ENCODE results near the gene GAMT. TPM values are rescaled to one million over a fixed set of nuclear protein-coding genes. Genes with fewer than 3 reads are reported as not detected.

Gene GAMT
- total and polyA plus RNA-seq, 2 experiments from 2014 or later, result 21.5 to 36.9 TPM

DNA sequence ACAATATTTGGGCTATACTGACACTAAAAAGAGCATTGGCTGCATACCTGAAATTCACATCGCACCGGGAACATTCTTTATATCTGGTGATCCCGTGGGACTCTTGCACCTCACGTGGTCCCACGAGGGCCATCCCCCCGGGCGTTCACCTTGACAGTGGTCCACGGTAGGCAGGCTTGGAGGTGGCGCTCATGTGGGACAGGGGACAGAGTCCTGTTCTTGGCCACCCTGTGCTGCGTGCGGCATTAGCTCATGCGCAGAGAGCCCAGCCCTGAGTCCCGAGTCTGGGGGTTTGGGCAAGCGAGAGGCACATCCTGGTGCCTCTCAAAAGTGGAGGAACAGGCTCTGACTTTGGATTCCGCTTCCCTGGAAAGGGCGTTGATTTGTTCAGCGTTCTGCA lies 7.5 kb downstream of the GAMT start (continued):
- TF ChIP-seq, protein P1, sequence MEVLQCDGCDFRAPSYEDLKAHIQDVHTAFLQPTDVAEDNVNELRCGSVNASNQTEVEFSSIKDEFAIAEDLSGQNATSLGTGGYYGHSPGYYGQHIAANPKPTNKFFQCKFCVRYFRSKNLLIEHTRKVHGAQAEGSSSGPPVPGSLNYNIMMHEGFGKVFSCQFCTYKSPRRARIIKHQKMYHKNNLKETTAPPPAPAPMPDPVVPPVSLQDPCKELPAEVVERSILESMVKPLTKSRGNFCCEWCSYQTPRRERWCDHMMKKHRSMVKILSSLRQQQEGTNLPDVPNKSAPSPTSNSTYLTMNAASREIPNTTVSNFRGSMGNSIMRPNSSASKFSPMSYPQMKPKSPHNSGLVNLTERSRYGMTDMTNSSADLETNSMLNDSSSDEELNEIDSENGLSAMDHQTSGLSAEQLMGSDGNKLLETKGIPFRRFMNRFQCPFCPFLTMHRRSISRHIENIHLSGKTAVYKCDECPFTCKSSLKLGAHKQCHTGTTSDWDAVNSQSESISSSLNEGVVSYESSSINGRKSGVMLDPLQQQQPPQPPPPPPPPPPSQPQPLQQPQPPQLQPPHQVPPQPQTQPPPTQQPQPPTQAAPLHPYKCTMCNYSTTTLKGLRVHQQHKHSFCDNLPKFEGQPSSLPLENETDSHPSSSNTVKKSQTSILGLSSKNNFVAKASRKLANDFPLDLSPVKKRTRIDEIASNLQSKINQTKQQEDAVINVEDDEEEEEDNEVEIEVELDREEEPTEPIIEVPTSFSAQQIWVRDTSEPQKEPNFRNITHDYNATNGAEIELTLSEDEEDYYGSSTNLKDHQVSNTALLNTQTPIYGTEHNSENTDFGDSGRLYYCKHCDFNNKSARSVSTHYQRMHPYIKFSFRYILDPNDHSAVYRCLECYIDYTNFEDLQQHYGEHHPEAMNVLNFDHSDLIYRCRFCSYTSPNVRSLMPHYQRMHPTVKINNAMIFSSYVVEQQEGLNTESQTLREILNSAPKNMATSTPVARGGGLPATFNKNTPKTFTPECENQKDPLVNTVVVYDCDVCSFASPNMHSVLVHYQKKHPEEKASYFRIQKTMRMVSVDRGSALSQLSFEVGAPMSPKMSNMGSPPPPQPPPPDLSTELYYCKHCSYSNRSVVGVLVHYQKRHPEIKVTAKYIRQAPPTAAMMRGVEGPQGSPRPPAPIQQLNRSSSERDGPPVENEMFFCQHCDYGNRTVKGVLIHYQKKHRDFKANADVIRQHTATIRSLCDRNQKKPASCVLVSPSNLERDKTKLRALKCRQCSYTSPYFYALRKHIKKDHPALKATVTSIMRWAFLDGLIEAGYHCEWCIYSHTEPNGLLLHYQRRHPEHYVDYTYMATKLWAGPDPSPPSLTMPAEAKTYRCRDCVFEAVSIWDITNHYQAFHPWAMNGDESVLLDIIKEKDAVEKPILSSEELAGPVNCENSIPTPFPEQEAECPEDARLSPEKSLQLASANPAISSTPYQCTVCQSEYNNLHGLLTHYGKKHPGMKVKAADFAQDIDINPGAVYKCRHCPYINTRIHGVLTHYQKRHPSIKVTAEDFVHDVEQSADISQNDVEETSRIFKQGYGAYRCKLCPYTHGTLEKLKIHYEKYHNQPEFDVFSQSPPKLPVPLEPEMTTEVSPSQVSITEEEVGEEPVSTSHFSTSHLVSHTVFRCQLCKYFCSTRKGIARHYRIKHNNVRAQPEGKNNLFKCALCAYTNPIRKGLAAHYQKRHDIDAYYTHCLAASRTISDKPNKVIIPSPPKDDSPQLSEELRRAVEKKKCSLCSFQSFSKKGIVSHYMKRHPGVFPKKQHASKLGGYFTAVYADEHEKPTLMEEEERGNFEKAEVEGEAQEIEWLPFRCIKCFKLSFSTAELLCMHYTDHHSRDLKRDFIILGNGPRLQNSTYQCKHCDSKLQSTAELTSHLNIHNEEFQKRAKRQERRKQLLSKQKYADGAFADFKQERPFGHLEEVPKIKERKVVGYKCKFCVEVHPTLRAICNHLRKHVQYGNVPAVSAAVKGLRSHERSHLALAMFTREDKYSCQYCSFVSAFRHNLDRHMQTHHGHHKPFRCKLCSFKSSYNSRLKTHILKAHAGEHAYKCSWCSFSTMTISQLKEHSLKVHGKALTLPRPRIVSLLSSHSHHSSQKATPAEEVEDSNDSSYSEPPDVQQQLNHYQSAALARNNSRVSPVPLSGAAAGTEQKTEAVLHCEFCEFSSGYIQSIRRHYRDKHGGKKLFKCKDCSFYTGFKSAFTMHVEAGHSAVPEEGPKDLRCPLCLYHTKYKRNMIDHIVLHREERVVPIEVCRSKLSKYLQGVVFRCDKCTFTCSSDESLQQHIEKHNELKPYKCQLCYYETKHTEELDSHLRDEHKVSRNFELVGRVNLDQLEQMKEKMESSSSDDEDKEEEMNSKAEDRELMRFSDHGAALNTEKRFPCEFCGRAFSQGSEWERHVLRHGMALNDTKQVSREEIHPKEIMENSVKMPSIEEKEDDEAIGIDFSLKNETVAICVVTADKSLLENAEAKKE (CRISPR knock-in tag; IDR thresholded peaks at IDR 0.05), result no peak
- no peak for TF ChIP-seq STAT1 (IDR thresholded peaks at IDR 0.05; ENCODE audit: unreplicated experiment)
- no peak for TF ChIP-seq CREB1 (CRISPR knock-in tag; IDR thresholded peaks at IDR 0.05; ENCODE audit: low read depth)
- no peak for TF ChIP-seq POLR2AphosphoS5 (IDR thresholded peaks at IDR 0.05; ENCODE audit: low read depth)
- no peak for TF ChIP-seq NANOG (IDR thresholded peaks at IDR 0.05; ENCODE audit: borderline replicate concordance)
- TF ChIP-seq, protein P2, sequence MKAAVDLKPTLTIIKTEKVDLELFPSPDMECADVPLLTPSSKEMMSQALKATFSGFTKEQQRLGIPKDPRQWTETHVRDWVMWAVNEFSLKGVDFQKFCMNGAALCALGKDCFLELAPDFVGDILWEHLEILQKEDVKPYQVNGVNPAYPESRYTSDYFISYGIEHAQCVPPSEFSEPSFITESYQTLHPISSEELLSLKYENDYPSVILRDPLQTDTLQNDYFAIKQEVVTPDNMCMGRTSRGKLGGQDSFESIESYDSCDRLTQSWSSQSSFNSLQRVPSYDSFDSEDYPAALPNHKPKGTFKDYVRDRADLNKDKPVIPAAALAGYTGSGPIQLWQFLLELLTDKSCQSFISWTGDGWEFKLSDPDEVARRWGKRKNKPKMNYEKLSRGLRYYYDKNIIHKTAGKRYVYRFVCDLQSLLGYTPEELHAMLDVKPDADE (IDR thresholded peaks at IDR 0.05), result no peak
- no peak for TF ChIP-seq ZNF114 (CRISPR knock-in tag; IDR thresholded peaks at IDR 0.05)
- TF ChIP-seq, protein P3, sequence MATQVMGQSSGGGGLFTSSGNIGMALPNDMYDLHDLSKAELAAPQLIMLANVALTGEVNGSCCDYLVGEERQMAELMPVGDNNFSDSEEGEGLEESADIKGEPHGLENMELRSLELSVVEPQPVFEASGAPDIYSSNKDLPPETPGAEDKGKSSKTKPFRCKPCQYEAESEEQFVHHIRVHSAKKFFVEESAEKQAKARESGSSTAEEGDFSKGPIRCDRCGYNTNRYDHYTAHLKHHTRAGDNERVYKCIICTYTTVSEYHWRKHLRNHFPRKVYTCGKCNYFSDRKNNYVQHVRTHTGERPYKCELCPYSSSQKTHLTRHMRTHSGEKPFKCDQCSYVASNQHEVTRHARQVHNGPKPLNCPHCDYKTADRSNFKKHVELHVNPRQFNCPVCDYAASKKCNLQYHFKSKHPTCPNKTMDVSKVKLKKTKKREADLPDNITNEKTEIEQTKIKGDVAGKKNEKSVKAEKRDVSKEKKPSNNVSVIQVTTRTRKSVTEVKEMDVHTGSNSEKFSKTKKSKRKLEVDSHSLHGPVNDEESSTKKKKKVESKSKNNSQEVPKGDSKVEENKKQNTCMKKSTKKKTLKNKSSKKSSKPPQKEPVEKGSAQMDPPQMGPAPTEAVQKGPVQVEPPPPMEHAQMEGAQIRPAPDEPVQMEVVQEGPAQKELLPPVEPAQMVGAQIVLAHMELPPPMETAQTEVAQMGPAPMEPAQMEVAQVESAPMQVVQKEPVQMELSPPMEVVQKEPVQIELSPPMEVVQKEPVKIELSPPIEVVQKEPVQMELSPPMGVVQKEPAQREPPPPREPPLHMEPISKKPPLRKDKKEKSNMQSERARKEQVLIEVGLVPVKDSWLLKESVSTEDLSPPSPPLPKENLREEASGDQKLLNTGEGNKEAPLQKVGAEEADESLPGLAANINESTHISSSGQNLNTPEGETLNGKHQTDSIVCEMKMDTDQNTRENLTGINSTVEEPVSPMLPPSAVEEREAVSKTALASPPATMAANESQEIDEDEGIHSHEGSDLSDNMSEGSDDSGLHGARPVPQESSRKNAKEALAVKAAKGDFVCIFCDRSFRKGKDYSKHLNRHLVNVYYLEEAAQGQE (IDR thresholded peaks at IDR 0.05; ENCODE audit: unreplicated experiment), result no peak

Data from GM23338 (cell line).